GM12875 (cell line): Measurements from ENCODE around the gene MFSD6.

Source experiments
- H3K4me3 ChIP-seq: one replicate; pipeline ENCODE4 v1.5.1; 2011; ENCODE audit warnings: low read depth, low read length, control low read depth
- TF ChIP-seq, protein P1 (sequence below): IDR thresholded peaks from 2 replicates; pipeline ENCODE4 v1.5.1; 2011; ENCODE audit warnings: low read depth, mild to moderate bottlenecking, control low read depth, inconsistent platforms, low read length, moderate library complexity, borderline replicate concordance; ENCODE audit not compliant: insufficient read depth

MFSD6 gene

DNA sequence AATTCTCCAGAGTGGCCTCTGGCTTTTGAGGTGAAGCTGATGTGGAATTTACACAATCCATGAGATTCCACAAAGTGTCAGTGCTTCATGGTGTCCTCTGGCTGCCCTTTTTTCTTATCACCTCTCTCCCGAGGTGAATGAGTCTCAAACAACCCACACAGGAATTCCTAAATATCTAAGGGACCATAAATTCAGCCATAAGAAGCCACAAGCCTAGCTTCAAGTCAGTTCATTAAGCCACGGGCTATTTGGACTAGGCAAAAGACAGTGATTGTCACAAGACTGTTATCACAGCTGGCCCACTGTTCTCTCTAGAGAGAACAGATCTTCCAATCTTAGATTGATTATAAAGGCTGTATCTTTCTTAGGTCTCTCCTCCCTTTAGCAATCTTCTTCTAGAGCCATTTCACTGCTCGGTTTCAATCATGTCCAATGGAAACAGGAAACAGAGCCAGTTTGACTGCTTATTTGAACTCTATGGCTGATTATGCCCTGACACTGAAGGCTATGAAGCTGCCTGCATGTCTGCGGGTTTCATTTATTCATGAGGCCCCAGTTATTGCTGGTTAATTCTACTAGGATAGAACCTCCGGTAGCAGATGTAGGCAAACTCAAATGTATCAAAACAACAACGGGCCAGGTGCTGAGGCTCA, 122.2 kb downstream of the MFSD6 start:
- H3K4me3 ChIP-seq, result no peak overlapping the region
- TF ChIP-seq, protein P1, sequence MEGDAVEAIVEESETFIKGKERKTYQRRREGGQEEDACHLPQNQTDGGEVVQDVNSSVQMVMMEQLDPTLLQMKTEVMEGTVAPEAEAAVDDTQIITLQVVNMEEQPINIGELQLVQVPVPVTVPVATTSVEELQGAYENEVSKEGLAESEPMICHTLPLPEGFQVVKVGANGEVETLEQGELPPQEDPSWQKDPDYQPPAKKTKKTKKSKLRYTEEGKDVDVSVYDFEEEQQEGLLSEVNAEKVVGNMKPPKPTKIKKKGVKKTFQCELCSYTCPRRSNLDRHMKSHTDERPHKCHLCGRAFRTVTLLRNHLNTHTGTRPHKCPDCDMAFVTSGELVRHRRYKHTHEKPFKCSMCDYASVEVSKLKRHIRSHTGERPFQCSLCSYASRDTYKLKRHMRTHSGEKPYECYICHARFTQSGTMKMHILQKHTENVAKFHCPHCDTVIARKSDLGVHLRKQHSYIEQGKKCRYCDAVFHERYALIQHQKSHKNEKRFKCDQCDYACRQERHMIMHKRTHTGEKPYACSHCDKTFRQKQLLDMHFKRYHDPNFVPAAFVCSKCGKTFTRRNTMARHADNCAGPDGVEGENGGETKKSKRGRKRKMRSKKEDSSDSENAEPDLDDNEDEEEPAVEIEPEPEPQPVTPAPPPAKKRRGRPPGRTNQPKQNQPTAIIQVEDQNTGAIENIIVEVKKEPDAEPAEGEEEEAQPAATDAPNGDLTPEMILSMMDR, result no peak

DNA sequence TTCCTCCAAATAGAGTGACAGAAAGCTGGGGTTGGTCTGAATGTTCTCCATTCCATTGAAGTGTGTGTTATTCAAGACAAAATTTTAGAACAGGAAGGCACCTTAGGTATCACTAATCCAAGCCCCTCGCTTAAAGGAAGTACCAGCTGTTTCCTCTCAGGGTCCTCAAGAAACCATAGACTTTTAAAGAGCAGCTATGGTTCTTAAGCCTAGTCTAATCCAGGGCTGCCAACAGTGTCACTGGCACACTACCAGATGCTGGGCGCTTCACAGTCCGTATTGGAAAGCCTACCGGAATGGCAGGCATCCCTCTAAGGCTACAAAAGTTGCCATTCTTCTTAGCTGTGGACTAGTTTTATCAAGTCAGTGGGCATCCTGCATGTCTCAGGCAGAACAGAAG, 124.4 kb downstream of the MFSD6 start:
- TF ChIP-seq, protein P1, result no peak
- H3K4me3 ChIP-seq, result peak overlapping the region; percentile 67

DNA sequence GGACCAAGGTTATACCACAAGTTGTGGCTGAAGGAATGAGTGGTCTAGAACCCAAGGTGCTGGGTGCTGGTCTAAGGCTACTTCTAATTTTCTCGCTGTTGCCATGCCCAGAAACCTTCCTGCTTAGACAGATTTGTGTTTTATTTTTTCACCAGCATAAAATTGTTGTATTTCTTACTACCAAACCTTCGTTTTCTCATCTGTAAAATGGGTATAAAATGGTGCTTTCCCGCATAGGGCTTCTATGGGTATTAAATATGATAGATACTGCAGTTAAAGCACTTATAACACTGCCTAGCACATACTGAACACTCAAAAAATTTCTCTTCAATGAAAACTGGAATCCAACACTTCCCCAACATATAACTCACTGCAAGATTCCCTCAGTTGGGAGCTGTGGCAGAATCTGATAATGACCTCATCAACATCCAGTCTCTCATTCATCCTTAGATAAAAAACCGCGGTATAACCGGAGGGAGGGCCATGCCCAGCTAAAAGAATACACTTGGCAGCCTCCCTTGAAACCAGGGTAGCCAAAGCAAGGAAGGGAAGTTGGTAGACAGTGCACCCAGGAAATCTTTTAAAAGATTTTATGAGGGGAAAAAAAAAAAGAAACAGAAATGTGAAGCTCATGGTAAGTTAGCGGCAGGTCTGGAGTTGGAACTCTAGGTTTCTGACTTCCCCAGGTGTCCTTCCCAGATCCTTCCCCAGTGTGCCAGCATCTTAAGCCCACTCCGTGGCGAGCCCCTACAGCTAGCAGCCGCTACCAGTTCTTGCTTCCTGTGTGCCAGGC, 125.2 kb downstream of the MFSD6 start:
- TF ChIP-seq, protein P1, result no peak
- peak overlapping the region; percentile 67 for H3K4me3 ChIP-seq

- TF ChIP-seq, protein P1, result no peak
- H3K4me3 ChIP-seq, result peak overlapping the region; percentile 67
Observed at GRCh38 chr2:190533968-190534309, 125.8 kb downstream of the MFSD6 start.

DNA sequence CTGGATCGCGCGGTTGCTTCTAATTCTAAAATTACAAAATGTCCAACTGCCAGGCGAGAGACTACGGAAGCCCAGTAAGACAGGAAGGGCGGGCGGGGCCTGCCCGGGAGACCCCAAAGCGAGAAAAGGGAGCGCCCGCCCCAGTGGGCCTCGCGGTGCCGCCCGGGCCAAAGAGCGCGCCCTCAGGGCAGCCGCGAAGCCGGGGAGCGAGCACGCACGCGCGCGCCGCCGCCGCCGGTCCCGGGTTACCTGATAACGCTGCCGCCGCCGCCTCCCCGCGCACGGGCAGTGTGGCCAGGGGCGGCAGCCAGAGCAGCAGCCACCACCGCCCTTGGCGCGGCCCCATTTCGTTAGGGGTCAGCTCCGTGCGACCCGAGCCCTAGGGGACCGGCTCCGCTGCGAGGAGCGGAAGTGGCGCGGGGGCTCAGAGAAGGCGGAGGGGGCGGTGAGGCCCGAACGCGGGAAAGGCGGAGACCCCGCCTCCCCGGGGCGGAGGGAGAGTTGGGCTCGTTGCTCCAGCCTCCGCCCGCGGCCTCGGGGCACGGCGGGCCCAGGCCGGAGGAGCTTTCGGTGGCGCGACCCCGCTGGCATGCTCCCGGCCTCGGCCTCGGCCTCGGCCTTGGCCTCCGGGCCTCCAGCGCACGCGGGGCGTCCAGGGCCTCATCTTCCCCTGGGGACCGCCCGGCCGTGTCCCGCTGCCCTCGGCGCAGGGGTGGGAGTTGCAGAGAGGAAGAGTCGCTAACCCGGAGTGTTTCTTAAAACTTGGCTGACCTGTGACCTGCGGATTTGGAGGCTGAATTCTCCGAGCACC, 126.4 kb downstream of the MFSD6 start, which contains the start of gene NEMP2:
NEMP2 (minus strand) TSS at position 413 of the 811 bp plus-strand sequence; CDS start at position 346, 67 bp downstream.
- TF ChIP-seq, protein P1, result no peak
- peak within 1 kb of the TSS; percentile 67 for H3K4me3 ChIP-seq

DNA sequence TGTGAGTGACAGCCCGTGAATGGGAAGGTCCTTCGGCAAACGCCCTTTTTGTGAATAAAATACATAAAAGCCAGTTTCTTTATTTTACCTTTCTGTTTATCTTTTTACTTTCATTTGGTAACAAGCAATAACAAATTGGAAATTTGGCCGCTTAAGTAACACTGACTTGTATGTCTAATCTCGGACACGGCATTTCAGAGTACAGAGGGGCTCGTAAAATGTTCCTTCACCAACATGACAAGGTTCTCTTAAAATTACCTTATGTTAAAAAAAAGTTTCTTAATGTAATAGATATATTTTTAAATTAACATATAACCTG, 126.9 kb downstream of the MFSD6 start:
- TF ChIP-seq, protein P1, result no peak
- peak overlapping the region; percentile 67 for H3K4me3 ChIP-seq
